Trophoblast cell (in vitro differentiated cells and primary cell): ENCODE results near the gene ZBTB7B.

Source experiments
- DNase-seq, 2 donors: peaks; one replicate each; pipeline ENCODE4 v3.0.0-alpha.2; 2016
- H2AFZ ChIP-seq: 2 replicates; pipeline ENCODE4 v1.6.1; 2013; ENCODE audit warnings: low read length, moderate library complexity, mild to moderate bottlenecking; ENCODE audit not compliant: insufficient read depth, poor library complexity
- H2AK5ac ChIP-seq: 2 replicates; pipeline ENCODE4 v1.6.1; 2013; ENCODE audit warnings: mild to moderate bottlenecking, low read length
- H2BK120ac ChIP-seq: 2 replicates; pipeline ENCODE4 v1.6.1; 2013; ENCODE audit warnings: low read length, mild to moderate bottlenecking, moderate library complexity; ENCODE audit not compliant: insufficient read depth, poor library complexity
- H2BK12ac ChIP-seq: 2 replicates; pipeline ENCODE4 v1.6.1; 2013; ENCODE audit warnings: mild to moderate bottlenecking, low read length, moderate library complexity
- H2BK5ac ChIP-seq: 2 replicates; pipeline ENCODE4 v1.6.1; 2013; ENCODE audit warnings: low read length, low read depth, moderate library complexity, mild to moderate bottlenecking; ENCODE audit not compliant: poor library complexity
- H3K14ac ChIP-seq: 2 replicates; pipeline ENCODE4 v1.6.1; 2013; ENCODE audit warnings: mild to moderate bottlenecking, low read length
- H3K18ac ChIP-seq: 2 replicates; pipeline ENCODE4 v1.6.1; 2013; ENCODE audit warnings: mild to moderate bottlenecking, low read length
- H3K23ac ChIP-seq: 2 replicates; pipeline ENCODE4 v1.6.1; 2013; ENCODE audit warnings: low read length
- H3K27ac ChIP-seq: 2 replicates; pipeline ENCODE4 v1.5.1; 2013; ENCODE audit warnings: low read depth, mild to moderate bottlenecking, inconsistent platforms, low read length, moderate library complexity
- H3K27me3 ChIP-seq: 2 replicates; pipeline ENCODE4 v1.6.1; 2013; ENCODE audit warnings: inconsistent platforms, mild to moderate bottlenecking, low read length, moderate library complexity; ENCODE audit not compliant: insufficient read depth
- H3K36me3 ChIP-seq, 2 experiments: 1 replicate in 1 of 2; 2 replicates in 1 of 2; pipeline ENCODE4 v1.6.1; 2013; ENCODE audit warnings: low read length in 2 of 2, mild to moderate bottlenecking in 2 of 2, moderate library complexity in 1 of 2; ENCODE audit not compliant: insufficient read depth in 2 of 2, control insufficient read depth in 1 of 2
- H3K4ac ChIP-seq: 2 replicates; pipeline ENCODE4 v1.6.1; 2013; ENCODE audit warnings: low read depth, mild to moderate bottlenecking, low read length, moderate library complexity
- H3K4me1 ChIP-seq, 2 experiments: 1 replicate in 1 of 2; 2 replicates in 1 of 2; pipeline ENCODE4 v1.6.1; 2013; ENCODE audit warnings: low read length in 2 of 2, mild to moderate bottlenecking in 2 of 2, moderate library complexity in 1 of 2; ENCODE audit not compliant: insufficient read depth in 2 of 2, control insufficient read depth in 1 of 2
- H3K4me2 ChIP-seq: 2 replicates; pipeline ENCODE4 v1.6.1; 2013; ENCODE audit warnings: inconsistent platforms, mild to moderate bottlenecking, low read length, moderate library complexity
- H3K4me3 ChIP-seq: 2 replicates; pipeline ENCODE4 v1.5.1; 2013; ENCODE audit warnings: mild to moderate bottlenecking, low read depth, low read length, inconsistent platforms
- H3K79me1 ChIP-seq: one replicate; pipeline ENCODE4 v1.6.1; 2013; ENCODE audit warnings: low read length
- H3K79me2 ChIP-seq: 2 replicates; pipeline ENCODE4 v1.6.1; 2013; ENCODE audit warnings: low read length, mild to moderate bottlenecking; ENCODE audit not compliant: control insufficient read depth, insufficient read depth, poor library complexity
- H3K9ac ChIP-seq: 2 replicates; pipeline ENCODE4 v1.6.1; 2013; ENCODE audit warnings: mild to moderate bottlenecking, low read length
- H3K9me3 ChIP-seq: 2 replicates; pipeline ENCODE4 v1.6.1; 2013; ENCODE audit warnings: low read depth, mild to moderate bottlenecking, control low read depth, inconsistent platforms, low read length; ENCODE audit not compliant: insufficient read depth
- H4K12ac ChIP-seq: 2 replicates; pipeline ENCODE4 v1.6.1; 2013; ENCODE audit warnings: low read depth, mild to moderate bottlenecking, low read length, moderate library complexity
- H4K8ac ChIP-seq: 2 replicates; pipeline ENCODE4 v1.6.1; 2013; ENCODE audit warnings: low read depth, mild to moderate bottlenecking, low read length, moderate library complexity
- H4K91ac ChIP-seq: one replicate; pipeline ENCODE4 v1.6.1; 2013; ENCODE audit warnings: low read depth, mild to moderate bottlenecking, low read length, moderate library complexity
- WGBS: extraction: QIAGEN DNeasy Blood & Tissue Kit; methylation state at CpG from one replicate; pipeline ENCODE4 v1.1.7; 2013; ENCODE audit warnings: missing lambda C conversion rate; ENCODE audit not compliant: insufficient read length, insufficient coverage; ENCODE audit errors: extremely low coverage; 5-methylcytosine and 5-hydroxymethylcytosine counted together

Gene ZBTB7B

GRCh38 chr1:154999571-155000410 is 2.8 kb upstream of the ZBTB7B start:
- no peaks in the 10 kb centered on the region for H3K9me3 ChIP-seq
- H3K4ac ChIP-seq: peak overlapping the region; percentile 90
- peaks cover 14% of the 10 kb centered on the region in 2 experiments for H3K4me1 ChIP-seq
- peak; percentile 60 to 70 for DNase-seq
- peak overlapping the region; percentile 80 for H4K8ac ChIP-seq
- WGBS: no CpG with 5 or more reads among the region's 50 CpGs
- peaks cover 18% of the 10 kb centered on the region for H3K79me2 ChIP-seq
- no peak overlapping the region for H3K9ac ChIP-seq
- H4K91ac ChIP-seq: peak overlapping the region; percentile 96
- peak overlapping the region; percentile 85 for H3K4me2 ChIP-seq
- H2BK5ac ChIP-seq: peak overlapping the region; percentile 91
- no peaks in the 10 kb centered on the region for H3K36me3 ChIP-seq
- peak overlapping the region; percentile 95 for H2AK5ac ChIP-seq
- H3K23ac ChIP-seq: no peak overlapping the region
- peak overlapping the region; percentile 38 for H3K4me3 ChIP-seq
- H2BK12ac ChIP-seq: peak overlapping the region; percentile 98
- peak overlapping the region; percentile 84 for H4K12ac ChIP-seq
- H3K18ac ChIP-seq: peak overlapping the region; percentile 95
- peak overlapping the region; percentile 82 for H3K14ac ChIP-seq
- H3K27me3 ChIP-seq: no peaks in the 10 kb centered on the region
- peak overlapping the region; percentile 95 for H2BK120ac ChIP-seq
- peaks cover 36% of the 10 kb centered on the region for H3K79me1 ChIP-seq
- H2AFZ ChIP-seq: peak overlapping the region; percentile 85
- peak overlapping the region; percentile 90 for H3K27ac ChIP-seq

- Histone ChIP-seq H3K36me3 (no peaks in the 10 kb centered on the region), H4K12ac (peak overlapping the region; percentile 94), H2AFZ (peak overlapping the region; percentile 85), H3K9me3 (no peaks in the 10 kb centered on the region), H3K9ac (no peak overlapping the region), H3K4me1 (peaks cover 14% of the 10 kb centered on the region in 2 experiments), H3K4me3 (peak overlapping the region; percentile 38), H3K23ac (no peak overlapping the region), H2BK120ac (peak overlapping the region; percentile 95), H3K79me1 (peaks cover 36% of the 10 kb centered on the region), H2BK5ac (peak overlapping the region; percentile 98), H3K27ac (peak overlapping the region; percentile 96), H4K8ac (peak overlapping the region; percentile 80), H3K18ac (peak overlapping the region; percentile 95), H3K27me3 (no peaks in the 10 kb centered on the region), H2AK5ac (peak overlapping the region; percentile 95), H4K91ac (peak overlapping the region; percentile 96), H3K4ac (peak overlapping the region; percentile 90), H2BK12ac (peak overlapping the region; percentile 98), H3K14ac (peak overlapping the region; percentile 82), H3K79me2 (peaks cover 18% of the 10 kb centered on the region), H3K4me2 (peak overlapping the region; percentile 98)
- no peak for DNase-seq
- WGBS: no CpG with 5 or more reads among the region's 13 CpGs
Observed at GRCh38 chr1:155000411-155000725, 2.2 kb upstream of the ZBTB7B start.

GRCh38 chr1:155000726-155001424 is 1.7 kb upstream of the ZBTB7B start:
- no CpG with 5 or more reads among the region's 43 CpGs for WGBS
- Histone ChIP-seq H3K4me3 (peak overlapping the region; percentile 81), H3K9me3 (no peaks in the 10 kb centered on the region), H3K79me1 (peaks cover 36% of the 10 kb centered on the region), H3K18ac (peak overlapping the region; percentile 89), H3K9ac (peak overlapping the region; percentile 67), H3K79me2 (peaks cover 18% of the 10 kb centered on the region), H3K14ac (peak overlapping the region; percentile 72), H2BK12ac (peak overlapping the region; percentile 46), H3K23ac (no peak overlapping the region), H3K36me3 (no peaks in the 10 kb centered on the region), H3K4ac (no peak overlapping the region), H3K4me2 (peak overlapping the region; percentile 98), H3K27ac (peak overlapping the region; percentile 96), H2AK5ac (no peak overlapping the region), H3K27me3 (no peaks in the 10 kb centered on the region), H2BK5ac (peak overlapping the region; percentile 98), H4K12ac (peak overlapping the region; percentile 94), H2BK120ac (peak overlapping the region; percentile 91), H2AFZ (peak overlapping the region; percentile 68), H4K8ac (peak overlapping the region; percentile 88), H3K4me1 (peaks cover 14% of the 10 kb centered on the region in 2 experiments), H4K91ac (peak overlapping the region; percentile 82)
- peak; percentile 98 to 99 for DNase-seq

GRCh38 chr1:155001425-155001674 is 1.3 kb upstream of the ZBTB7B start:
- Histone ChIP-seq H3K14ac (peak overlapping the region; percentile 10), H3K4me1 (peaks cover 14 to 17% of the 10 kb centered on the region in 2 experiments), H3K23ac (no peak overlapping the region), H3K79me2 (peaks cover 18% of the 10 kb centered on the region), H2BK12ac (peak overlapping the region; percentile 13), H3K79me1 (peaks cover 36% of the 10 kb centered on the region), H3K4me3 (peak overlapping the region; percentile 81), H3K27me3 (no peaks in the 10 kb centered on the region), H2BK5ac (peak overlapping the region; percentile 85), H3K18ac (peak overlapping the region; percentile 5), H4K8ac (peak overlapping the region; percentile 43), H3K4ac (no peak overlapping the region), H2BK120ac (peak overlapping the region; percentile 45), H3K4me2 (peak overlapping the region; percentile 98), H3K9me3 (no peaks in the 10 kb centered on the region), H2AFZ (no peak overlapping the region), H4K12ac (no peak overlapping the region), H3K36me3 (peaks cover 0 to 3% of the 10 kb centered on the region in 2 experiments), H3K9ac (peak overlapping the region; percentile 37), H4K91ac (peak overlapping the region; percentile 76), H2AK5ac (no peak overlapping the region), H3K27ac (peak overlapping the region; percentile 87)
- no peak for DNase-seq
- no CpG with 5 or more reads among the region's 11 CpGs for WGBS
